ENCODE data around the gene CLSTN3. TPM values are rescaled to one million over a fixed set of nuclear protein-coding genes. Genes with fewer than 3 reads are reported as not detected.

Gene CLSTN3
- total and polyA plus RNA-seq, 2 donors (not counting 1 experiment from before 2014, with no cell fraction given) = 31.7 to 36.5 TPM

DNA sequence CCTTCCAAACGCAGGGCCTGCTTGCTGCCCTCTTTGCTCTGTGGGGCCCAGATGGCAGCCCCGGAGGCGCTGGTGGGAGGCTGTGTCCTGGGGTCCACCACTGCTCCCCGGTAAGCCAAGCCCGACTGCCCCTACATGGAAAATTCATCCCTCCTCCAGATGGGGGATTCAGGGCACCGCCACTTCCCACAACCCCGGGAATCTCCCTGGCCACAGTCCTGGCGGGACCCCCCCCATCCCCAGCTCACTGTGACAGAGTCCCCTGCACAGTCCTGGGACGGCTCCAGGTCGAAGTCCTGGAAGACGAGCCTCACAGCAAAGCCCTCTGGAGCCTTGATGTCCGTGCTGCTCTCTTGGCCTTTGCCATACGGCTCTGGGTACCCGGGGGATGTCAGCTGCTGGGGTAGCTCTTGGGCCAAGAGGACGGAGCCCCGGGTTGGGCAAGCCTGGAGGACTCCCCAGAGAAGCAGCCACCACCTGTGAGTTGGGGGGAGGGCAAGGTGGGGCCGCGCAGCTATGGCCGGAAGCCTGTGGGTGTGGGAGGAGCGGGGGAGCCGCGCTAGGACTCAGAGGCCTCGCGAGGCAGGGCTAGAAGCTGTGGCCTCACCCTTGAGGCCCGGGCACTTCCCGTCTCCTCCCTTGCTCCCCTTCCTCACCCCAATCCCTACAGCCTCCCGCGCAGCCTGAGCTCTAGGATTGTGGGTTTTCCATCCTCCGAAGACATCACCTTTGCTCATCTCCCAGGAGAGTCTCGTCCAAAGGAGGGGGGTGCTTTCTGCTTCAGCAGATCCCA is 22.0 kb upstream of the CLSTN3 start:
- peak overlapping the region; percentile 96 for H2AFZ ChIP-seq (ENCODE audit: insufficient read depth, low read depth, low read length, poor library complexity, severe bottlenecking)
- Mint-ChIP-seq H3K27me3 (no peaks in the 10 kb centered on the region), H3K9me3 (ENCODE audit: insufficient read depth) (peaks cover 4% of the 10 kb centered on the region), H3K4me1 (peaks cover 26% of the 10 kb centered on the region), H3K4me3 (peak overlapping the region; percentile 97), H3K27ac (peak overlapping the region; percentile 98)
- no peaks in the 10 kb centered on the region for H4K20me1 ChIP-seq (ENCODE audit: control insufficient read depth, insufficient read depth, low read length, poor library complexity, severe bottlenecking)
- no peak for TF ChIP-seq EZH2 (IDR thresholded peaks at IDR 0.05; ENCODE audit: borderline replicate concordance, insufficient read depth, low read depth, low read length, poor library complexity, severe bottlenecking)
- TF ChIP-seq, protein P1, sequence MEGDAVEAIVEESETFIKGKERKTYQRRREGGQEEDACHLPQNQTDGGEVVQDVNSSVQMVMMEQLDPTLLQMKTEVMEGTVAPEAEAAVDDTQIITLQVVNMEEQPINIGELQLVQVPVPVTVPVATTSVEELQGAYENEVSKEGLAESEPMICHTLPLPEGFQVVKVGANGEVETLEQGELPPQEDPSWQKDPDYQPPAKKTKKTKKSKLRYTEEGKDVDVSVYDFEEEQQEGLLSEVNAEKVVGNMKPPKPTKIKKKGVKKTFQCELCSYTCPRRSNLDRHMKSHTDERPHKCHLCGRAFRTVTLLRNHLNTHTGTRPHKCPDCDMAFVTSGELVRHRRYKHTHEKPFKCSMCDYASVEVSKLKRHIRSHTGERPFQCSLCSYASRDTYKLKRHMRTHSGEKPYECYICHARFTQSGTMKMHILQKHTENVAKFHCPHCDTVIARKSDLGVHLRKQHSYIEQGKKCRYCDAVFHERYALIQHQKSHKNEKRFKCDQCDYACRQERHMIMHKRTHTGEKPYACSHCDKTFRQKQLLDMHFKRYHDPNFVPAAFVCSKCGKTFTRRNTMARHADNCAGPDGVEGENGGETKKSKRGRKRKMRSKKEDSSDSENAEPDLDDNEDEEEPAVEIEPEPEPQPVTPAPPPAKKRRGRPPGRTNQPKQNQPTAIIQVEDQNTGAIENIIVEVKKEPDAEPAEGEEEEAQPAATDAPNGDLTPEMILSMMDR (IDR thresholded peaks at IDR 0.05) = no peak
- H3K9me3 ChIP-seq (ENCODE audit: control extremely low read depth in 1 of 3, control insufficient read depth in 2 of 3, insufficient read depth in 1 of 3, low read length in 2 of 3) = peaks cover 0 to 2% (median 0%) of the 10 kb centered on the region in 3 donors
- 6% methylated on average over 20 of the region's 30 CpGs for WGBS (ENCODE audit: insufficient coverage)
- H3K27ac ChIP-seq (ENCODE audit: low read length in 2 of 2) = peak overlapping the region; percentile 63 to 76
- H3K36me3 ChIP-seq (replicated peaks in 1 of 2; ENCODE audit: control extremely low read depth in 1 of 2, control insufficient read depth in 1 of 2, extremely low read depth in 1 of 2, insufficient read depth in 2 of 2, low read length in 1 of 2) = peaks cover 0 to 3% of the 10 kb centered on the region in 2 experiments
- H3K4me3 ChIP-seq (ENCODE audit: control extremely low read depth in 1 of 5, extremely low read depth in 1 of 5, insufficient read depth in 1 of 5, low read depth in 2 of 5, low read length in 4 of 5) = peak overlapping the region; percentile 74 to 94 (median 89)
- peaks cover 12 to 17% of the 10 kb centered on the region in 2 donors for H3K4me1 ChIP-seq (ENCODE audit: control insufficient read depth in 2 of 2, insufficient read depth in 2 of 2, low read length in 2 of 2)
- peak overlapping the region; percentile 94 for H3K4me2 ChIP-seq (replicated peaks; ENCODE audit: low read depth, low read length, poor library complexity, severe bottlenecking)
- peak overlapping the region; percentile 94 for H3K9ac ChIP-seq (ENCODE audit: low read length)
- POLR2A ChIA-PET = interaction anchor here (0.6 to 2.0 kb wide), 8 partner anchors 90 to 330 kb away, joined by 3 to 7 read pairs (median 4); partner anchors contain the start of genes C12orf57, ENO2, LPCAT3 and RNU7-1
- ATAC-seq (ENCODE audit: low read depth) = peak; percentile 90
- peaks cover 18% of the 10 kb centered on the region for H3K79me2 ChIP-seq (ENCODE audit: control insufficient read depth, insufficient read depth, low read length)
- peak; percentile 76 for DNase-seq
- intact Hi-C loops (cut with micrococcal nuclease) = loop anchor here (1.0 to 2.0 kb wide), 4 partner anchors 16 to 163 kb away; partner anchors contain the start of genes C12orf57, C1R, EMG1 and LPCAT3
- no peaks in the 10 kb centered on the region for H3K27me3 ChIP-seq (replicated peaks in 1 of 4; ENCODE audit: control extremely low read depth in 1 of 4, control insufficient read depth in 3 of 4, insufficient read depth in 4 of 4, low read length in 3 of 4)
- CTCF ChIA-PET = interaction anchor here (0.7 to 3.6 kb wide), 19 partner anchors 15 to 355 kb away, joined by 3 to 35 read pairs (median 5); partner anchors contain the start of genes C12orf57, C1R, LPCAT3 and MLF2
